ENCODE data around the gene RBMS1.

RBMS1 gene

GRCh38 chr2:160402997-160403979 is 90.3 kb downstream of the RBMS1 start:
- no peak overlapping the region for H3K4me3 ChIP-seq (ENCODE audit: low read depth, low read length)
- TF ChIP-seq CTCF (IDR thresholded peaks at IDR 0.05; ENCODE audit: insufficient read depth, low read length, missing control alignments): no peak
- POLR2A ChIA-PET: no interaction called here
- CTCF ChIA-PET: interaction anchor here (1.2 to 2.0 kb wide), 7 partner anchors 10 to 567 kb away, joined by 3 to 7 read pairs (median 4); no protein-coding TSS in a partner anchor
- DNase-seq (ENCODE audit: low read depth, low spot score): no peak

- ChIA-PET POLR2A (no interaction called here), CTCF (interaction anchor here (1.2 to 2.0 kb wide), 2 partner anchors 9 to 12 kb away, joined by 6 to 7 read pairs; no protein-coding TSS in a partner anchor)
- TF ChIP-seq CTCF (IDR thresholded peaks at IDR 0.05; ENCODE audit: insufficient read depth, low read length, missing control alignments): no peak
- H3K4me3 ChIP-seq (ENCODE audit: low read depth, low read length): no peak overlapping the region
- DNase-seq (ENCODE audit: low read depth, low spot score): no peak
Observed at GRCh38 chr2:160402501-160402900, 91.1 kb downstream of the RBMS1 start.

- CTCF ChIA-PET: interaction anchor here (1.2 kb wide), 1 partner anchor 8 kb away, joined by 7 read pairs; no protein-coding TSS in a partner anchor
- DNase-seq (ENCODE audit: low read depth, low spot score): no peak
- TF ChIP-seq CTCF (IDR thresholded peaks at IDR 0.05; ENCODE audit: insufficient read depth, low read length, missing control alignments): no peak
- POLR2A ChIA-PET: no interaction called here
- H3K4me3 ChIP-seq (ENCODE audit: low read depth, low read length): no peak overlapping the region
Observed at GRCh38 chr2:160401895-160402294, 91.7 kb downstream of the RBMS1 start.

GRCh38 chr2:160399880-160400279 is 93.7 kb downstream of the RBMS1 start:
- DNase-seq (ENCODE audit: low read depth, low spot score): no peak
- ChIA-PET POLR2A (no interaction called here), CTCF (interaction anchor here (0.6 to 0.9 kb wide), 2 partner anchors 76 to 438 kb away, joined by 3 to 4 read pairs; no protein-coding TSS in a partner anchor)
- TF ChIP-seq CTCF (IDR thresholded peaks at IDR 0.05; ENCODE audit: insufficient read depth, low read length, missing control alignments): no peak
- H3K4me3 ChIP-seq (ENCODE audit: low read depth, low read length): no peak overlapping the region

GRCh38 chr2:160397530-160397865 is 96.1 kb downstream of the RBMS1 start:
- no peak for DNase-seq (ENCODE audit: low read depth, low spot score)
- ChIA-PET CTCF (interaction anchor here (0.8 to 1.2 kb wide), 2 partner anchors 9 to 104 kb away, joined by 3 to 4 read pairs; no protein-coding TSS in a partner anchor), POLR2A (no interaction called here)
- TF ChIP-seq CTCF (IDR thresholded peaks at IDR 0.05; ENCODE audit: insufficient read depth, low read length, missing control alignments): no peak
- no peak overlapping the region for H3K4me3 ChIP-seq (ENCODE audit: low read depth, low read length)

- TF ChIP-seq CTCF (IDR thresholded peaks at IDR 0.05; ENCODE audit: insufficient read depth, low read length, missing control alignments): no peak
- no peak for DNase-seq (ENCODE audit: low read depth, low spot score)
- POLR2A ChIA-PET: interaction anchor here (0.7 kb wide), 1 partner anchor 27 kb away, joined by 4 read pairs; no protein-coding TSS in a partner anchor
- no peak overlapping the region for H3K4me3 ChIP-seq (ENCODE audit: low read depth, low read length)
- CTCF ChIA-PET: interaction anchor here (1.3 kb wide), 1 partner anchor 8 kb away, joined by 7 read pairs; no protein-coding TSS in a partner anchor
Observed at GRCh38 chr2:160394153-160394552, 99.5 kb downstream of the RBMS1 start.

All from AG04449 (cell line).